Liver (tissue), 9 donors: ENCODE data around the gene GPHA2. TPM values are rescaled to one million over a fixed set of nuclear protein-coding genes. Genes with fewer than 3 reads are reported as not detected.

ENCODE experiments used
- DNase-seq: peaks from one replicate; pipeline ENCODE4 v3.0.0-alpha.2; 2017; ENCODE audit warnings: low spot score
- H3K27ac ChIP-seq, 2 donors: one replicate each; pipeline ENCODE4 v1.7.0; 2013; ENCODE audit warnings: inconsistent platforms in 2 of 2, low read length in 2 of 2, control low read depth in 1 of 2, low read depth in 1 of 2, mild to moderate bottlenecking in 1 of 2
- H3K27me3 ChIP-seq, 4 donors: one replicate each; pipeline versions ENCODE4 v1.6.1 to v1.7.0; 2013; ENCODE audit warnings: low read length in 3 of 4, inconsistent platforms in 1 of 4, mild to moderate bottlenecking in 1 of 4, moderate library complexity in 1 of 4; ENCODE audit not compliant: control insufficient read depth in 4 of 4, insufficient read depth in 4 of 4
- H3K36me3 ChIP-seq, 4 donors: one replicate each; pipeline versions ENCODE4 v1.6.1 to v1.7.0; 2013; ENCODE audit warnings: low read length in 3 of 4, mild to moderate bottlenecking in 3 of 4, low read depth in 1 of 4, moderate library complexity in 1 of 4; ENCODE audit not compliant: control insufficient read depth in 4 of 4, insufficient read depth in 3 of 4
- H3K4me1 ChIP-seq, 4 donors: one replicate each; pipeline versions ENCODE4 v1.6.1 to v1.7.0; 2013; ENCODE audit warnings: low read length in 3 of 4, mild to moderate bottlenecking in 3 of 4, moderate library complexity in 1 of 4; ENCODE audit not compliant: control insufficient read depth in 4 of 4, insufficient read depth in 4 of 4
- H3K4me3 ChIP-seq, 3 donors: one replicate each; pipeline versions ENCODE4 v1.6.1 to v1.7.0; 2013; ENCODE audit warnings: low read length in 3 of 3, control low read depth in 1 of 3, low read depth in 1 of 3, mild to moderate bottlenecking in 1 of 3
- H3K9ac ChIP-seq, 2 donors: one replicate each; pipeline ENCODE4 v1.7.0; 2013; ENCODE audit warnings: low read length in 2 of 2, mild to moderate bottlenecking in 2 of 2, moderate library complexity in 2 of 2, control low read depth in 1 of 2, low read depth in 1 of 2
- H3K9me3 ChIP-seq, 4 donors: one replicate each; pipeline versions ENCODE4 v1.6.1 to v1.7.0; 2013; ENCODE audit warnings: low read length in 3 of 4; ENCODE audit not compliant: control insufficient read depth in 4 of 4
- ATF3 ChIP-seq: IDR thresholded peaks from 2 replicates; pipeline ENCODE4 v1.6.1; 2016; ENCODE audit warnings: antibody characterized with exemption
- CTCF ChIP-seq: fragments of 150-350 bp; IDR thresholded peaks from 2 replicates; pipeline ENCODE4 v1.5.1; 2017; ENCODE audit warnings: improper control_type of control experiment, low read depth, low read length; ENCODE audit not compliant: missing input control
- EGR1 ChIP-seq, 2 donors: IDR thresholded peaks; 2 replicates each; pipeline ENCODE4 v1.6.1; 2016 to 2018; ENCODE audit warnings: antibody characterized with exemption in 2 of 2, low read depth in 2 of 2
- FOXA1 ChIP-seq: IDR thresholded peaks from 2 replicates; pipeline ENCODE4 v1.6.1; 2016; ENCODE audit warnings: antibody characterized with exemption
- FOXA2 ChIP-seq: IDR thresholded peaks from 2 replicates; pipeline ENCODE4 v1.6.1; 2016; ENCODE audit warnings: antibody characterized with exemption
- GABPA ChIP-seq, 2 donors: IDR thresholded peaks in 1 of 2; conservative IDR thresholded peaks in 1 of 2; 2 replicates each; pipeline ENCODE4 v1.6.1; 2016; ENCODE audit warnings: antibody characterized with exemption in 2 of 2, mild to moderate bottlenecking in 1 of 2, moderate library complexity in 1 of 2
- HNF4A ChIP-seq, 2 donors: conservative IDR thresholded peaks; 2 replicates each; pipeline ENCODE4 v1.6.1; 2016; ENCODE audit warnings: antibody characterized with exemption in 2 of 2, mild to moderate bottlenecking in 2 of 2
- HNF4G ChIP-seq: IDR thresholded peaks from 2 replicates; pipeline ENCODE4 v1.6.1; 2016; ENCODE audit warnings: antibody characterized with exemption
- JUND ChIP-seq, 2 donors: IDR thresholded peaks; 2 replicates each; pipeline ENCODE4 v1.6.1; 2016; ENCODE audit warnings: antibody characterized with exemption in 2 of 2
- NR2F2 ChIP-seq: IDR thresholded peaks from 2 replicates; pipeline ENCODE4 v1.6.1; 2016; ENCODE audit warnings: antibody characterized with exemption
- RAD21 ChIP-seq, 2 donors: IDR thresholded peaks; 2 replicates each; pipeline ENCODE4 v1.6.1; 2016; ENCODE audit warnings: antibody characterized with exemption in 2 of 2, mild to moderate bottlenecking in 2 of 2
- REST ChIP-seq: IDR thresholded peaks from 2 replicates; pipeline ENCODE4 v1.6.1; 2016; ENCODE audit warnings: antibody characterized with exemption, mild to moderate bottlenecking
- RXRA ChIP-seq, 2 donors: IDR thresholded peaks; 2 replicates each; pipeline ENCODE4 v1.6.1; 2017 to 2018; ENCODE audit warnings: antibody characterized with exemption in 2 of 2, mild to moderate bottlenecking in 1 of 2
- SP1 ChIP-seq: IDR thresholded peaks from 2 replicates; pipeline ENCODE4 v1.6.1; 2018; ENCODE audit warnings: antibody characterized with exemption, mild to moderate bottlenecking
- TAF1 ChIP-seq: conservative IDR thresholded peaks from 2 replicates; pipeline ENCODE4 v1.6.1; 2016; ENCODE audit warnings: antibody characterized with exemption, mild to moderate bottlenecking
- YY1 ChIP-seq: IDR thresholded peaks from 2 replicates; pipeline ENCODE4 v1.6.1; 2016; ENCODE audit warnings: antibody characterized with exemption, mild to moderate bottlenecking
- ZBTB33 ChIP-seq: IDR thresholded peaks from 2 replicates; pipeline ENCODE4 v1.6.1; 2016; ENCODE audit warnings: antibody characterized with exemption
- WGBS: extraction: QIAGEN DNeasy Blood & Tissue Kit; methylation state at CpG from one replicate; pipeline ENCODE4 v1.1.7; 2013; 5-methylcytosine and 5-hydroxymethylcytosine counted together
- polyA plus RNA-seq, 2 donors: library from polyadenylated mRNA; stranded (reverse) in 1 of 2; unstranded in 1 of 2; fragments of 200-250 nt in 1 of 2; fragments of >200 nt in 1 of 2; fragmentation: Nextera tagmentation in 1 of 2; extraction: Ambion mirVana in 1 of 2; gene quantifications; one replicate each; pipeline versions ENCODE4 v1.2.1 to v1.2.3, GENCODE V29; 2013 to 2015
- total RNA-seq, 2 donors: library from RNA; depleted of rRNA; stranded (reverse); fragments of >200 nt; gene quantifications; one replicate each; pipeline ENCODE4 v1.2.3, GENCODE V29; 2014
- donor health status: healthy.
- donor health status: healthy.
- donor health status: healthy.
- donor health status: healthy.
- donor health status: healthy.

The GPHA2 gene
- total and polyA plus RNA-seq, 4 donors, result not detected

GRCh38 chr11:64929625-64930024 is 6.1 kb downstream of the GPHA2 start:
- Histone ChIP-seq H3K27me3 (no peaks in the 10 kb centered on the region), H3K36me3 (peaks cover 5 to 47% (median 20%) of the 10 kb centered on the region in 4 donors), H3K27ac (no peak overlapping the region), H3K9me3 (no peaks in the 10 kb centered on the region), H3K4me1 (peaks cover 0 to 10% (median 6%) of the 10 kb centered on the region in 4 donors), H3K9ac (no peak overlapping the region), H3K4me3 (no peak overlapping the region)
- WGBS, result 95% methylated on average over 7 of the region's 7 CpGs
- DNase-seq, result no peak
- no peak for TF ChIP-seq SP1
- TF ChIP-seq REST, result no peak
- no peak for TF ChIP-seq TAF1
- TF ChIP-seq NR2F2, result no peak
- no peak for TF ChIP-seq JUND (IDR thresholded peaks at IDR 0.05)
- TF ChIP-seq FOXA1, result no peak
- TF ChIP-seq ATF3, result no peak
- no peak for TF ChIP-seq GABPA (IDR thresholded peaks at IDR 0.05 in 1 of 2, conservative IDR thresholded peaks at IDR 0.05 in 1 of 2)
- TF ChIP-seq FOXA2, result no peak
- no peak for TF ChIP-seq RXRA (IDR thresholded peaks at IDR 0.05)
- TF ChIP-seq HNF4G, result no peak
- no peak for TF ChIP-seq RAD21 (IDR thresholded peaks at IDR 0.05)
- TF ChIP-seq ZBTB33, result no peak
- no peak for TF ChIP-seq YY1
- TF ChIP-seq EGR1 (IDR thresholded peaks at IDR 0.05; ENCODE audit: low read depth in 2 of 2), result no peak
- no peak for TF ChIP-seq CTCF
- no peak for TF ChIP-seq HNF4A (conservative IDR thresholded peaks at IDR 0.05)

GRCh38 chr11:64928957-64929356 is 6.7 kb downstream of the GPHA2 start:
- no peak overlapping the region for H3K9ac ChIP-seq
- H3K36me3 ChIP-seq, result peaks cover 5 to 44% (median 20%) of the 10 kb centered on the region in 4 donors
- TF ChIP-seq GABPA (IDR thresholded peaks at IDR 0.05 in 1 of 2, conservative IDR thresholded peaks at IDR 0.05 in 1 of 2) (no peak), JUND (IDR thresholded peaks at IDR 0.05) (no peak), TAF1 (no peak), FOXA2 (no peak), EGR1 (IDR thresholded peaks at IDR 0.05; ENCODE audit: low read depth in 2 of 2) (no peak), HNF4G (no peak), ZBTB33 (no peak), RAD21 (IDR thresholded peaks at IDR 0.05) (no peak), CTCF (no peak)
- WGBS, result 93% methylated on average over 2 of the region's 2 CpGs
- H3K4me3 ChIP-seq, result no peak overlapping the region
- no peaks in the 10 kb centered on the region for H3K9me3 ChIP-seq
- peaks cover 0 to 13% (median 6%) of the 10 kb centered on the region in 4 donors for H3K4me1 ChIP-seq
- no peak for DNase-seq
- no peaks in the 10 kb centered on the region for H3K27me3 ChIP-seq
- no peak overlapping the region for H3K27ac ChIP-seq
